BLaER1 (cell line): Measurements from ENCODE around the gene PTPRQ.

Experiments used
- H3K27ac ChIP-seq: shearing (Covaris generic); formaldehyde crosslinking; 2 replicates; pipeline ENCODE4 v1.8.1; 2022
- H3K27me3 ChIP-seq: shearing (Covaris generic); formaldehyde crosslinking; 2 replicates; pipeline ENCODE4 v1.8.1; 2022
- H3K36me3 ChIP-seq: shearing (Covaris generic); formaldehyde crosslinking; 2 replicates; pipeline ENCODE4 v1.8.1; 2022
- H3K4me1 ChIP-seq: shearing (Covaris generic); formaldehyde crosslinking; 2 replicates; pipeline ENCODE4 v1.8.1; 2022
- H3K4me2 ChIP-seq: shearing (Covaris generic); formaldehyde crosslinking; 2 replicates; pipeline ENCODE4 v1.8.1; 2022
- H3K4me3 ChIP-seq: shearing (Covaris generic); formaldehyde crosslinking; 2 replicates; pipeline ENCODE4 v1.8.1; 2022
- H3K9ac ChIP-seq: shearing (Covaris generic); formaldehyde crosslinking; 2 replicates; pipeline ENCODE4 v1.8.1; 2022
- H3K9me3 ChIP-seq: shearing (Covaris generic); formaldehyde crosslinking; 2 replicates; pipeline ENCODE4 v1.8.1; 2022
- H4K20me1 ChIP-seq: shearing (Covaris generic); formaldehyde crosslinking; 2 replicates; pipeline ENCODE4 v1.8.1; 2022
- Cebpa-rat ChIP-seq: shearing (Covaris generic); IDR thresholded peaks from 2 replicates; pipeline ENCODE4 v1.8.1; 2022

The PTPRQ gene

DNA sequence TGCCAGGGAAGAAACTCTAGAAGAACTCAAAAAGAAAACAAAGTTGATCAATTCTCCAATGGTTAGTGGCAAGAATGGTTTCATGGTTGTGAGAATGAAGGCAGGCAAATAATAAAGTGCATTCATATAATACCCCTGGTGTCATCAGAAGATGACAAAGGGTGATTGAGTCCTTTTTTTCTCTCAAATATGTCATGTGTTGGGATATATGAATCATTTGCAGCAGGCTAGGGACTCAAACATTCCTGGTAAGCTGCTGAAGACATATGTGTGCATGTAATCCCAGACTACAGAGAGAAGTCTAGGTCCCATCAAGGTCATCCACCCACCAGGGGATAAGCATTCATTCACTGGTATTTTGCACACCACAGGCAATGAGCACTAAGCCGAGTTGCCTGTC lies 181.0 kb downstream of the PTPRQ start:
- no peak for TF ChIP-seq Cebpa-rat
- Histone ChIP-seq H3K4me2 (no peak overlapping the region), H3K27ac (no peak overlapping the region)

DNA sequence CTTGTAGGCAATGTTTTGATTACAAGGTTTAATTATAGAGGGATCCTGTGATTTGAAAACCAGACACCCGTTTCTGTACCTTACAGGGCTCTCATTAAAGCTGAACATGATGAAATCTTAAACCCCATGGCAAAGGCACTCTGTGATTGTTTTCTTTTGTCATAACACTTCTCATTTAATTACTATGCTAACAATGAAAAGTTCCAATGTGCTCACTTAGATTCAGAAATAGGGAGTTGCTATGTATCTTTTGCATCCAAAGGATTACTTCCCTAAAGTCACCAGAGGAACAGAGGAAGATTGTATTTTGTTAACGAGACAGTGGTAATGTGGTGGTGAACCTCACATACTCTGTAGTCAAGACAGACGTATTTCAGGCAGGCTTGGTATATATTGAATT lies 181.9 kb downstream of the PTPRQ start:
- Histone ChIP-seq H3K9me3 (no peaks in the 10 kb centered on the region), H3K9ac (no peak overlapping the region), H3K27ac (no peak overlapping the region), H3K4me1 (no peaks in the 10 kb centered on the region), H3K36me3 (no peaks in the 10 kb centered on the region), H3K4me3 (no peak overlapping the region), H4K20me1 (no peaks in the 10 kb centered on the region), H3K4me2 (no peak overlapping the region), H3K27me3 (no peaks in the 10 kb centered on the region)
- TF ChIP-seq Cebpa-rat = no peak

More for the DNA sequence above, 181.0 kb downstream of the PTPRQ start:
- H3K9ac ChIP-seq = no peak overlapping the region
- H3K36me3 ChIP-seq = no peaks in the 10 kb centered on the region
- H3K4me3 ChIP-seq = no peak overlapping the region
- no peaks in the 10 kb centered on the region for H4K20me1 ChIP-seq
- H3K4me1 ChIP-seq = no peaks in the 10 kb centered on the region
- no peaks in the 10 kb centered on the region for H3K27me3 ChIP-seq
- no peaks in the 10 kb centered on the region for H3K9me3 ChIP-seq

DNA sequence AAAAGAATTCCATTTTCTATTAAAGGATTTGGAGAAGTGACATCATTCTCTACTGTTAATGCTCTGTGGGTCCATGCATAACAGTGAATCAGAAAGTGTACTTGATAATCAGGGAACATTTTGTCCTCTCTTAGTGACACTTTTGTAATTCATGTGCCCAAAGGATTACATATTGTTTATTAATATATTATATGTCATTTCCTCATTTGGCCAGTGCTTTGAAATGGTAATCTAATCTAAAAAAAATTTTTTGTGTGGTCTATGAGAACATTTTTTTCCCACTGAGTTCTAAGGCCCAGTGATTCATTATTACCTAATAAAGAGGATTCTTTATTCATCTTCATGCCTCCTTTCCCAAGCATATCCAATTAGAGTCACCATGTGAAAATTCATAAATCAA lies 183.7 kb downstream of the PTPRQ start:
- H3K27ac ChIP-seq = no peak overlapping the region
- no peak for TF ChIP-seq Cebpa-rat
- H4K20me1 ChIP-seq = no peaks in the 10 kb centered on the region
- H3K9me3 ChIP-seq = no peaks in the 10 kb centered on the region
- no peak overlapping the region for H3K4me2 ChIP-seq
- no peaks in the 10 kb centered on the region for H3K36me3 ChIP-seq
- no peak overlapping the region for H3K9ac ChIP-seq
- H3K4me1 ChIP-seq = no peaks in the 10 kb centered on the region
- no peaks in the 10 kb centered on the region for H3K27me3 ChIP-seq
- H3K4me3 ChIP-seq = no peak overlapping the region

DNA sequence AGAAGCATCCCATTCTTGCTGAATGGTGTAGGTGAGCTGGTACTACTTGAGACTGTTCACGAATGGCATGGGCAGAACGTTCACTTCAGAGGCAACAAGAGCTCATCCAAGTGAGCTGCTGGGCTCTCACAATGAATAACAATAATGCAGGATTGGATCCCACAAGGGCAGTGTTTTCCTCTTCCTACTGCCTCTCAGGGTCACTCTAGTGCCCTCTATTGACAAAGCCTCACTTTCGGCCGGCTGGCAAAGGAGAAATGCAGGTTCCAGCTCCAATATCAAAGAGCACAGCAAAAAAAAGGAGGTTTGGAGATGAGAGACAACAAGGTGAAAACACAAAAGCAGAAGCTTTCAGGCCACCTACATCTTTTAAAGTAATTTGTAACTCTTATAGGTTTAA lies 188.8 kb downstream of the PTPRQ start:
- H3K9me3 ChIP-seq = no peaks in the 10 kb centered on the region
- no peak for TF ChIP-seq Cebpa-rat
- no peak overlapping the region for H3K27ac ChIP-seq
- no peaks in the 10 kb centered on the region for H3K4me1 ChIP-seq
- H3K27me3 ChIP-seq = no peaks in the 10 kb centered on the region
- H3K4me2 ChIP-seq = no peak overlapping the region
- H3K36me3 ChIP-seq = no peaks in the 10 kb centered on the region
- no peak overlapping the region for H3K9ac ChIP-seq
- H3K4me3 ChIP-seq = no peak overlapping the region
- H4K20me1 ChIP-seq = no peaks in the 10 kb centered on the region

DNA sequence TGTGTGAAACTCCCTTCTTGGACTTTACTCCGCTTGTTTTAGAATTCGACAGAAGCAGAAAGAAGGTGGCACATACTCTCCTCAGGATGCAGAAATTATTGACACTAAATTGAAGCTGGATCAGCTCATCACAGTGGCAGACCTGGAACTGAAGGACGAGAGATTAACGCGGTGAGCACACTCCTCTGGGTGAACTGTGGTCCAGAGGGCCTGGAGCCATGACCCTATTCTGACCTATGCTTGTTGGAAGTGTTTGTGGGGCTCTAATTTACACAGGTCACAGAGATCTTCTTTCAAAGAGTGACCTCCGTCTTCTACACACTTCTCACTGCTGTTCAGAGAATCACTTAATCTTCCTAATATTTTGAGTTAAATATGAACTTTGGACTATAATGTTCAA lies 190.9 kb downstream of the PTPRQ start:
- no peak for TF ChIP-seq Cebpa-rat
- Histone ChIP-seq H3K4me1 (no peaks in the 10 kb centered on the region), H3K27ac (no peak overlapping the region), H3K27me3 (no peaks in the 10 kb centered on the region), H4K20me1 (no peaks in the 10 kb centered on the region), H3K36me3 (no peaks in the 10 kb centered on the region), H3K9ac (no peak overlapping the region), H3K9me3 (no peaks in the 10 kb centered on the region), H3K4me3 (no peak overlapping the region), H3K4me2 (no peak overlapping the region)

DNA sequence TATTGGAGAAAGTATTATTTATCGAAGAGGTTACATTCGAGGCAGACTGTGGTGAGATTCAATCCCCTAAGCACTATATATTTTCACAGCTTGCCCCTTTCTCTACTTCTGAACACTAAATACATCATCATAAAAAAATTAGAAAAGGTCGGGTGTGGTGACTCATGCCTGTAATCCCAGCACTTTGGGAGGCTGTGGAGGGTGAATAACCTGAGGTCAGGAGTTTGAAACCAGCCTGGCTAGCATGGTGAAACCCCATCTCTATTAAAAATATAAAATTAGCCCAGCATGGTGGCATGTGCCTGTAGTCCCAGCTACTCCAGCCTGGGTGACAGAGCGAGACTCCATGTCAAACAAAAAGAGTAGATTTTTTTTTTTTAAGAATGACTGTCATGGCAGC lies 192.8 kb downstream of the PTPRQ start:
- no peak for TF ChIP-seq Cebpa-rat
- H3K9ac ChIP-seq = no peak overlapping the region
- H3K4me2 ChIP-seq = no peak overlapping the region
- H3K4me3 ChIP-seq = no peak overlapping the region
- no peak overlapping the region for H3K27ac ChIP-seq
- H3K4me1 ChIP-seq = no peaks in the 10 kb centered on the region
- no peaks in the 10 kb centered on the region for H3K9me3 ChIP-seq
- H4K20me1 ChIP-seq = no peaks in the 10 kb centered on the region
- no peaks in the 10 kb centered on the region for H3K27me3 ChIP-seq
- H3K36me3 ChIP-seq = no peaks in the 10 kb centered on the region

DNA sequence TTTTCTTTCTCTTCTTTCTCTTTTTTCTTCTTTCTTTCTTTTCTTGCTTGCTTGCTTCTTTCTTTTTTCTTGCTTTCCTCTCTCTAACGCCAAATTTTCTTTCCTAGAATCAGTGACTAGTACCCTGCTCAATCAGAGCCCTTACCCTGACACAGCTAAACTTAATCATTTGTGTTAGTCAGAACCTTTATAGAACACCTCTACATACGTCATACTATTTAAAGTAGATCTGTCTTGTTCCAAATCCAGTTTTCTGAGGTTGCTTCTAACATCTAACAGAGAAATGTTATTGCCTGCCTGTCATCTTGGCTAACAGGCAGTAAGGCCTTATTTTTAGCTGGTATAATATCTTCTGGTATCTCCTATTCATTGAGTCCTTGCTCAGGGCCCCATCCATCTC lies 197.9 kb downstream of the PTPRQ start:
- H3K27ac ChIP-seq = no peak overlapping the region
- no peak overlapping the region for H3K4me2 ChIP-seq
- no peaks in the 10 kb centered on the region for H3K36me3 ChIP-seq
- no peaks in the 10 kb centered on the region for H3K9me3 ChIP-seq
- H3K27me3 ChIP-seq = no peaks in the 10 kb centered on the region
- no peaks in the 10 kb centered on the region for H4K20me1 ChIP-seq
- H3K9ac ChIP-seq = no peak overlapping the region
- H3K4me1 ChIP-seq = no peaks in the 10 kb centered on the region
- TF ChIP-seq Cebpa-rat = no peak
- H3K4me3 ChIP-seq = no peak overlapping the region

DNA sequence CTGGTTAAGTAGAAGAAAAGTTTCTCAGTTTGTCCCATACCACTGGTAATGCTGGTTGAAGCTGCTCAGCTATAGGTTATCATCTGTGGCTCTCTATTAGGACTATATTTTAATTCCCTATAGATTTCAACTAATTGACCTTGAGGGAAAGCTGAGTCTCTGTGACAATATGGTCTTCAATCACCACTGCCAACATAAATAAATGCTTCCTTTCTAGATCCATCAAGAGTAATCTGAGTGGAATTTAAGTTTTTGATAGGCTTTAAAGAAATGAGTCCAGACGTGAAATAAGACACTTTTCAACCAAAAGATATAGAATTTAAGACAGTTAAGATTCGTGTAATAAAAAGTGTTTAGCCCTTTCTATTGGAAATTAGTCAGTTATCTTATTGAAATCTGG lies 199.9 kb downstream of the PTPRQ start:
- H3K27ac ChIP-seq = no peak overlapping the region
- no peak for TF ChIP-seq Cebpa-rat
- H3K27me3 ChIP-seq = no peaks in the 10 kb centered on the region
- no peaks in the 10 kb centered on the region for H3K36me3 ChIP-seq
- no peak overlapping the region for H3K9ac ChIP-seq
- H3K4me3 ChIP-seq = no peak overlapping the region
- no peaks in the 10 kb centered on the region for H3K4me1 ChIP-seq
- no peak overlapping the region for H3K4me2 ChIP-seq
- no peaks in the 10 kb centered on the region for H4K20me1 ChIP-seq
- H3K9me3 ChIP-seq = no peaks in the 10 kb centered on the region

DNA sequence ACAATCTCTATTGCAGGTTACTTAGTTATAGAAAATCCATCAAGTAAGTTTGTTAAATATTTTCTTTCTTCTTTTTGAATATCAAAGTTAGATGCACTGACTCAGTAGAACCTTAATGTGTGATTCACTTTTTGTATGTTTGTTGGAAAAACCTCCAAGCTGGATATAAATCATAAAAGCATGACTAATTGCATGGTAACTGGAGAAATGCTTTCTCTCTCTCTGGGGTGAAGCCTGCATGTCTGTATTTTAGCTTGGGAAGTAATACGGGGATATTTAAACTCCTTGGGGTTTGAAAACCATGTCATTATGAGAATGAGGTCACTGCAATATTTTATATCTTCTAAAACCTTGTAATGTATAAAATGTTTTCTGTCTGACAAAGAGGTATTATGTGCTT lies 204.8 kb downstream of the PTPRQ start:
- TF ChIP-seq Cebpa-rat = no peak
- H3K9me3 ChIP-seq = no peaks in the 10 kb centered on the region

DNA sequence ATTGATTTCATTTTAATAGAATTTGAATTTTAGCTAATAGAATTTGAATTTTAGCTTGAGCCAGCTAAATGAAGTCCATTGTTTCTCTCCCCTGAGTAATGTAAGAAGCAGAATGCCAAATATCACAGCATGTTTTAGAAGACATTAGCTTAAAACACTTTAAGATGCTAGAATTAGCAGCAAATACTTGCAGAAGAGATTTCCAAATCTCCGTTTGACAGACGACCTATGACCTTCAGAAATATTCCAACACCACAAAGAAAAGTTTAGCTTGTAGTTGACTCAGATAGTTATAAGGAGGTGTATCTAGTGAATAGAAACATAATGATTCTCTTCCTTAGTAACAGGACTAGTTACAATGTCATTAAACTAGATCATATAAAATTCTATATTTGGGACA lies 211.7 kb downstream of the PTPRQ start:
- no peaks in the 10 kb centered on the region for H3K4me1 ChIP-seq
- no peak overlapping the region for H3K4me2 ChIP-seq
- no peaks in the 10 kb centered on the region for H3K36me3 ChIP-seq
- H3K9me3 ChIP-seq = no peaks in the 10 kb centered on the region
- H3K9ac ChIP-seq = no peak overlapping the region
- H3K27ac ChIP-seq = no peak overlapping the region
- no peak for TF ChIP-seq Cebpa-rat
- H3K27me3 ChIP-seq = no peaks in the 10 kb centered on the region
- no peak overlapping the region for H3K4me3 ChIP-seq
- no peaks in the 10 kb centered on the region for H4K20me1 ChIP-seq

More for the DNA sequence above, 204.8 kb downstream of the PTPRQ start:
- Histone ChIP-seq H3K36me3 (no peaks in the 10 kb centered on the region), H3K4me3 (no peak overlapping the region), H4K20me1 (no peaks in the 10 kb centered on the region), H3K9ac (no peak overlapping the region), H3K27me3 (no peaks in the 10 kb centered on the region), H3K4me1 (no peaks in the 10 kb centered on the region), H3K4me2 (no peak overlapping the region), H3K27ac (no peak overlapping the region)

DNA sequence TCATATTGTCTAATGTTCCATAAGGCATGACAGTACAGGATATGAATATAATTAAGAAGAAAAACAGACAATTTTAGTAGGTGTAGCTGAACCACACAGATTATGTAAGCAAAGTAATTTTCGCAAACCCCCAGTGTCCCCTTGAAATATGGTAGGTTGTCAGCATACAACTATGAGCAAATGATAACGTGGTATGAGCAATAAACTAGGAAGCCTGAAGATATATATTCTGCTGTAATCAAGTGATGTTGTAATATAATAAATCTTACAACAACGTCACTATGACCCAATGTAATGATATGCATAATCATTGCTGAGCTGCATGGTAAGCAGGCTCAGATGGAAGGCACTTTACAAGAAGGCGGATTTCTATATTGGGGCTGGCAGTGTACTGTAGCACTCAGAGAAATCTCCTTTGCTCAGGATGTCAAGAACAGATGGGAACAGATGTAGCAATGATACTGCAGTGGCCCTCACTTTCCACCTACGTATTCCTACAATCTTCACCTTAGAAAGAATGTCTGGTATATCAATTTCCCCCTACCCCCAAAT lies 215.6 kb downstream of the PTPRQ start:
- H3K4me2 ChIP-seq = no peak overlapping the region
- H3K27me3 ChIP-seq = no peaks in the 10 kb centered on the region
- no peaks in the 10 kb centered on the region for H3K9me3 ChIP-seq
- H3K9ac ChIP-seq = no peak overlapping the region
- no peaks in the 10 kb centered on the region for H4K20me1 ChIP-seq
- no peak for TF ChIP-seq Cebpa-rat
- H3K4me1 ChIP-seq = no peaks in the 10 kb centered on the region
- H3K36me3 ChIP-seq = no peaks in the 10 kb centered on the region
- no peak overlapping the region for H3K27ac ChIP-seq
- H3K4me3 ChIP-seq = no peak overlapping the region
